Measurements from ENCODE around the gene CDK14. TPM values are rescaled to one million over a fixed set of nuclear protein-coding genes. Genes with fewer than 3 reads are reported as not detected.

Gene CDK14
- total RNA-seq, 1 experiment from 2014 or later, result 39.1 TPM

- Histone ChIP-seq H3K9me3 (ENCODE audit: insufficient read depth, low read depth) (no peaks in the 10 kb centered on the region), H3K27ac (no peak overlapping the region), H3K4me1 (replicated peaks; ENCODE audit: insufficient read depth) (no peaks in the 10 kb centered on the region), H3K36me3 (ENCODE audit: low read depth) (no peaks in the 10 kb centered on the region), H3K4me3 (no peak overlapping the region), H3F3A (ENCODE audit: insufficient read depth, low read depth) (no peaks in the 10 kb centered on the region), H2AFZ (no peak overlapping the region), H3K27me3 (ENCODE audit: insufficient read depth, low read depth) (no peaks in the 10 kb centered on the region), H4K20me1 (ENCODE audit: insufficient read depth) (no peaks in the 10 kb centered on the region), H3K4me2 (no peak overlapping the region), H3K9me2 (ENCODE audit: insufficient read depth) (no peaks in the 10 kb centered on the region), H3K79me2 (ENCODE audit: low read depth) (no peaks in the 10 kb centered on the region)
- POLR2A ChIA-PET (ENCODE audit: unreplicated experiment), result no interaction called here
- TF ChIP-seq, protein P1, sequence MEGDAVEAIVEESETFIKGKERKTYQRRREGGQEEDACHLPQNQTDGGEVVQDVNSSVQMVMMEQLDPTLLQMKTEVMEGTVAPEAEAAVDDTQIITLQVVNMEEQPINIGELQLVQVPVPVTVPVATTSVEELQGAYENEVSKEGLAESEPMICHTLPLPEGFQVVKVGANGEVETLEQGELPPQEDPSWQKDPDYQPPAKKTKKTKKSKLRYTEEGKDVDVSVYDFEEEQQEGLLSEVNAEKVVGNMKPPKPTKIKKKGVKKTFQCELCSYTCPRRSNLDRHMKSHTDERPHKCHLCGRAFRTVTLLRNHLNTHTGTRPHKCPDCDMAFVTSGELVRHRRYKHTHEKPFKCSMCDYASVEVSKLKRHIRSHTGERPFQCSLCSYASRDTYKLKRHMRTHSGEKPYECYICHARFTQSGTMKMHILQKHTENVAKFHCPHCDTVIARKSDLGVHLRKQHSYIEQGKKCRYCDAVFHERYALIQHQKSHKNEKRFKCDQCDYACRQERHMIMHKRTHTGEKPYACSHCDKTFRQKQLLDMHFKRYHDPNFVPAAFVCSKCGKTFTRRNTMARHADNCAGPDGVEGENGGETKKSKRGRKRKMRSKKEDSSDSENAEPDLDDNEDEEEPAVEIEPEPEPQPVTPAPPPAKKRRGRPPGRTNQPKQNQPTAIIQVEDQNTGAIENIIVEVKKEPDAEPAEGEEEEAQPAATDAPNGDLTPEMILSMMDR (conservative IDR thresholded peaks at IDR 0.05), result no peak
- TF ChIP-seq EZH2 (IDR thresholded peaks at IDR 0.05; ENCODE audit: low read depth), result no peak
- intact Hi-C loops (cut with micrococcal nuclease; ENCODE audit: unreplicated experiment), result no loop called here
- DNase-seq, result no peak
- BruUV-seq (replicated peaks), result no TSS peak
- CTCF ChIA-PET, result no interaction called here
Measured at GRCh38 chr7:90736316-90736715, 140.2 kb downstream of the CDK14 start.

DNA sequence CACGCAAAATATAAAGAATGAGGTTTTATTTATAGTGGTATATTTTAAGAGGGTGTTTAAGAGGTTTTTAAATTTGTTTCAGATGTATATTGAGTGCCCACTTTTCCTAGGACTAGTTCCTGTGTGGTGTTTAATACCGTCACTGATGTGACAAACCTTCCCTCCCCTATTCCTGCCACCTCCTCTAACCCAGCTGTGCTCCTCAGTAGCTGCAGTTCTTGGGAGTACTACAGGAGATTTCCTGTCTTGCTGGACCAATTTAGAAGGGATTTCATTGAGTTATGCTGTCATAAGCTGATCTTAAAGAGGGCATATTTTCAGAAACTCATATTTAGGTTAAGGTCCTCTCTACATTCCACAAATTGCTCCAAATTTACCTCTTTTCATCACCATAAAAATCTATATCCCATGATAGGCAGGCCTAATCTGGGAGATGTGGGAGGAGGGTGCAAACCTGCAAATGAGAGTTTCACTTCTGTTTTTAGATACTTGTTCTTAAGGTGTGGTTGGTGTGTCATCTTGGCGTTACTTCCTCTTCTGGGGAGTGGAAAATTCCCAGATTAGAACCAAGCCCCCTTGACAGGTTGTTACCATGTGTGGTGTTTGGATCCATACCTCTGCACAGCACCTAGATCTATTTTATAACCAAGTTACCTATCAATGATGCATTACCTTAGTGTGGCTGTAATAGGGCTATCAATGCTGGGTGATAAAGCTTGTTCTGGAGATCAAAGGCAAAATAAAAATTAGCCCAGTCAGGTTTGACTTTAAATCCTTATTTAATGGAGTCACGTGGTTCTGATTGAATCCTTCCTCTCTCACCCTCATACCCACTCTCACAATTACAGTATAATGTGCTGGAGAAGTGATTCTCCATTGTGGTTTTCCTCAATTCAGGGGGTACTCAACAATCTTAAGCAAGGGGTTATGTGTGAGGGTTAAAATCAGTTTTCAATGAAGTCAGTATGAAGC is 141.1 kb downstream of the CDK14 start:
- Histone ChIP-seq H3K4me2 (no peak overlapping the region), H3K4me1 (replicated peaks; ENCODE audit: insufficient read depth) (no peaks in the 10 kb centered on the region), H3F3A (ENCODE audit: insufficient read depth, low read depth) (no peaks in the 10 kb centered on the region), H3K9me2 (ENCODE audit: insufficient read depth) (no peaks in the 10 kb centered on the region), H3K4me3 (no peak overlapping the region), H3K27ac (no peak overlapping the region), H3K36me3 (ENCODE audit: low read depth) (no peaks in the 10 kb centered on the region), H3K9me3 (ENCODE audit: insufficient read depth, low read depth) (no peaks in the 10 kb centered on the region), H3K79me2 (ENCODE audit: low read depth) (no peaks in the 10 kb centered on the region), H2AFZ (no peak overlapping the region), H3K27me3 (ENCODE audit: insufficient read depth, low read depth) (no peaks in the 10 kb centered on the region), H4K20me1 (ENCODE audit: insufficient read depth) (no peaks in the 10 kb centered on the region)
- DNase-seq, result no peak
- intact Hi-C loops (cut with micrococcal nuclease; ENCODE audit: unreplicated experiment), result no loop called here
- BruUV-seq (replicated peaks), result no TSS peak
- ChIA-PET CTCF (no interaction called here), POLR2A (ENCODE audit: unreplicated experiment) (interaction anchor here (0.7 kb wide), 1 partner anchor 83 kb away, joined by 3 read pairs; no protein-coding TSS in a partner anchor)
- TF ChIP-seq, protein P1 (conservative IDR thresholded peaks at IDR 0.05), result no peak
- no peak for TF ChIP-seq EZH2 (IDR thresholded peaks at IDR 0.05; ENCODE audit: low read depth)

GRCh38 chr7:90738249-90738648 is 142.1 kb downstream of the CDK14 start:
- Histone ChIP-seq H3F3A (ENCODE audit: insufficient read depth, low read depth) (no peaks in the 10 kb centered on the region), H2AFZ (no peak overlapping the region), H3K79me2 (ENCODE audit: low read depth) (no peaks in the 10 kb centered on the region), H3K4me3 (no peak overlapping the region), H3K27me3 (ENCODE audit: insufficient read depth, low read depth) (no peaks in the 10 kb centered on the region), H3K36me3 (ENCODE audit: low read depth) (no peaks in the 10 kb centered on the region), H3K9me2 (ENCODE audit: insufficient read depth) (no peaks in the 10 kb centered on the region), H3K4me1 (replicated peaks; ENCODE audit: insufficient read depth) (no peaks in the 10 kb centered on the region), H3K27ac (no peak overlapping the region), H4K20me1 (ENCODE audit: insufficient read depth) (no peaks in the 10 kb centered on the region), H3K4me2 (no peak overlapping the region), H3K9me3 (ENCODE audit: insufficient read depth, low read depth) (no peaks in the 10 kb centered on the region)
- POLR2A ChIA-PET (ENCODE audit: unreplicated experiment), result interaction anchor here (0.7 kb wide), 1 partner anchor 84 kb away, joined by 3 read pairs; no protein-coding TSS in a partner anchor
- CTCF ChIA-PET, result no interaction called here
- no TSS peak for BruUV-seq (replicated peaks)
- intact Hi-C loops (cut with micrococcal nuclease; ENCODE audit: unreplicated experiment), result no loop called here
- DNase-seq, result no peak
- no peak for TF ChIP-seq EZH2 (IDR thresholded peaks at IDR 0.05; ENCODE audit: low read depth)
- TF ChIP-seq, protein P1 (conservative IDR thresholded peaks at IDR 0.05), result no peak
